ENCODE results near the gene HOXA2. TPM values are rescaled to one million over a fixed set of nuclear protein-coding genes. Genes with fewer than 3 reads are reported as not detected.
A peak's percentile ranks its signal among the peaks of the same experiment; 100 is the strongest.

HOXA2 gene
- total RNA-seq, 1 donor from 2014 or later, result 0.69 TPM

DNA sequence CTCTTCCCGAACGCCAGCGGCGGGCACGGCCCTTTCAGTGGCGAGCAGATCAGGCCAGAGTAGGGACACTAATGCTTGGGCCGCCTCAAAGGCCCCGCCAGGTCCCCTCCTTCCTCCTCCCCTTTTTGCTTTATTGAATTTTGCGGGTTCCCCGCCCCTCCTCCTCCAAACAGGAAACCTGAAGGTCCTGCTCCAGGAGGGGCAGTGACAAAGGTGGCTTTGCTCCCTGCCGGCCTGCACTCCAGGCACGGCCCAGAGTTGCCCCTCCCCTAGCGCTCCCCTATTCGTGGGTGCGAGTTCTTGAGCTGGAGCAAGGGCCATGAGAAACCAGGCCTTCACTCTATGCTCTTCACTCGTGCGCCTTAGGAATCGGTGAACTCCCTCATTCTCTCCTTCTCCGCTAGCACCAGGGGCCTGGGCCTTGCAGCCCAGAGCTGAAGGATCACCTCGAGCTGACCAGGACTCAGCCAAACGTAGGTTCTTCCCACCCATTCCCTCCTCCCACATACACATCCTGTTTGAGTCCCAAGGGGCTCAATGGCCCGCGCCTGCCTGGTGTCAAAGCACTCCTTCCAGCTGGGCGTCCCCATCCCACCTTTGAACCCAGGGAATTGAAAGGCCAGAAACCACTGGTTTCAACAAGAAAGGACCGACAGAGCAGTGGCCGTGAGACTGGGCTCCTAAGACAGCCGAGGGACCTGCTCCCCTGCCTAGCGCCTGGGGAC is 45.7 kb upstream of the HOXA2 start:
- TF ChIP-seq, protein P1, sequence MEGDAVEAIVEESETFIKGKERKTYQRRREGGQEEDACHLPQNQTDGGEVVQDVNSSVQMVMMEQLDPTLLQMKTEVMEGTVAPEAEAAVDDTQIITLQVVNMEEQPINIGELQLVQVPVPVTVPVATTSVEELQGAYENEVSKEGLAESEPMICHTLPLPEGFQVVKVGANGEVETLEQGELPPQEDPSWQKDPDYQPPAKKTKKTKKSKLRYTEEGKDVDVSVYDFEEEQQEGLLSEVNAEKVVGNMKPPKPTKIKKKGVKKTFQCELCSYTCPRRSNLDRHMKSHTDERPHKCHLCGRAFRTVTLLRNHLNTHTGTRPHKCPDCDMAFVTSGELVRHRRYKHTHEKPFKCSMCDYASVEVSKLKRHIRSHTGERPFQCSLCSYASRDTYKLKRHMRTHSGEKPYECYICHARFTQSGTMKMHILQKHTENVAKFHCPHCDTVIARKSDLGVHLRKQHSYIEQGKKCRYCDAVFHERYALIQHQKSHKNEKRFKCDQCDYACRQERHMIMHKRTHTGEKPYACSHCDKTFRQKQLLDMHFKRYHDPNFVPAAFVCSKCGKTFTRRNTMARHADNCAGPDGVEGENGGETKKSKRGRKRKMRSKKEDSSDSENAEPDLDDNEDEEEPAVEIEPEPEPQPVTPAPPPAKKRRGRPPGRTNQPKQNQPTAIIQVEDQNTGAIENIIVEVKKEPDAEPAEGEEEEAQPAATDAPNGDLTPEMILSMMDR (conservative IDR thresholded peaks at IDR 0.05; ENCODE audit: low read depth, low read length), result no peak
- DNase-seq (ENCODE audit: low read depth), result no peak
- peak overlapping the region; percentile 75 for H3K4me3 ChIP-seq (ENCODE audit: low read depth, low read length)

DNA sequence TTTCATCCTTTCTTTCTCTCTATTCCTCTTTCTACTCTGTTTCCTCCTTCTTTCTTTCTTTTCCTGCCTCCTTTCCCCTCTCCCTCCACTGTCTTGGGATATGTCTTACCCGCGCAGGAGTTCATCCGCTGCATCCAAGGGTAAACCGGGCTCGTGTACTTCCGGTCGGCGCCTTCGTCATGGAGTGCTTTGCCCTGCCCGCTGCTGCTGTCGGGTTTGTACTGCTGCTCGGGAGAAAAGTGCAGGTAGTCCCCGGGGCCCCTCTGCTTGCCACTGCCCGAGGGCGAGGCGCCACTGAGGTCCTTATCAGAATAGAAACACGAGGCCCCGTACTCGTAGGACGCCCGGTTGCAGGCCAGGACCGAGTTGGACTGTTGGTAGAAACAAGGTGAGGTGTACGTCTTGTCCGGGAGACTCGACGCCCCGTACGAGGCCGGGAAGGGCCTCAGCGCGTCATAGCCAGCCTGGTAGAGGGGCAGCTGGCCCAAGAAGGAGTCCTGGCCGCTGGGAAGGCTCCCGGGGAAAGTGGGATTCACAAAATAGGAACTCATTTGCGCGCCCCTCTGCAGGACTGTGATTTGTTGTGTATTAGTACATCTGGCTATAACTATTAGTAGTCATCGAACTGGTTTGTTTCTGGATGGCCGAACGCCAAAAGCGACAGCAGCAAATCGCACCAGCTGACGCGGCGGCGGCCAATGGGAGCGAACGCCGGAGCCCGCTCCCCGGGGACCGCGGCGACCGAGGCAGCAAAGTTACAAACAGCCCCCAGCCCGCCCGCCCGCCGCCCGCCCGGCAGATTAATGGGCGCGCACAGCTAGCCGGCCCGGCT is 44.9 kb upstream of the HOXA2 start, which contains the start of gene HOXA6:
Gene HOXA6, minus strand, starts transcription at position 576 of the 832 bp plus-strand sequence. Its CDS starts 25 bp downstream, at position 551.
- no peak for DNase-seq (ENCODE audit: low read depth)
- peak within 1 kb of the TSS; percentile 75 for H3K4me3 ChIP-seq (ENCODE audit: low read depth, low read length)
- TF ChIP-seq, protein P1 (conservative IDR thresholded peaks at IDR 0.05; ENCODE audit: low read depth, low read length), result no peak

DNA sequence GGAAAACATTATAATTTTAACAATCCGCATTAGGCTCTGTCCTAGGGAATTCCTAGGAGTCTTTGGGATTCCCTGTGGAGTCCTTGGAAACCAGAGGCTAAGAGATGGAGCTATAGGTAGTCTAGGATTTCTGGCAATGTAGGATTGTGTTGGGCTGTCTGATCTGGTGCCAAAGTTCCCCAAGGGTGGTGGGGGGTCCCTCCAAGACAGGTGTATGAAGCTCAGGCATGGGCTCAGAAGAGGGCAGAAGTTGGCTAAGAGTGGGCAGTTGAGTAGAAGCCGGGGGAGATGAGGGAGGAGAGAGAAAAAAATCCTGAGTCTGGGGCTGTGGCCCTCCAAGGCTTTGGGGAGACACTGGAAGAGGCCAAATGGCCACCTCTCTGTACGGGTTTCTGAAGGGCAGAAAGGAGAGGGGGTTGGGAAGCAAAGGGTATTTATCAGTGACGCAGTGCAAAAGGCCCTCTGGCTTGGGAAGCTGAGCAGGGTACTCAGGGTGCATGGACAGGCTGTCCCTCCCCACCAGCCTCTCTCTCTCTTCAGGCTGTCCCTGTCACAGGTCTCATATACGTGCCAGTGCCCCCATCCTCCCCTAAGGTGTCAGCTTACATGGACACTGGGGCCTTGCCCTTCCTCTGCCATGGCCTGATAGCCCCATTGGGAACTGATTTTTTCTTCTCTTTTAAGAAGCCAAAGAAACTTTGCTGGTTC is 44.2 kb upstream of the HOXA2 start:
- peak overlapping the region; percentile 75 for H3K4me3 ChIP-seq (ENCODE audit: low read depth, low read length)
- TF ChIP-seq, protein P1 (conservative IDR thresholded peaks at IDR 0.05; ENCODE audit: low read depth, low read length), result no peak
- DNase-seq (ENCODE audit: low read depth), result no peak

DNA sequence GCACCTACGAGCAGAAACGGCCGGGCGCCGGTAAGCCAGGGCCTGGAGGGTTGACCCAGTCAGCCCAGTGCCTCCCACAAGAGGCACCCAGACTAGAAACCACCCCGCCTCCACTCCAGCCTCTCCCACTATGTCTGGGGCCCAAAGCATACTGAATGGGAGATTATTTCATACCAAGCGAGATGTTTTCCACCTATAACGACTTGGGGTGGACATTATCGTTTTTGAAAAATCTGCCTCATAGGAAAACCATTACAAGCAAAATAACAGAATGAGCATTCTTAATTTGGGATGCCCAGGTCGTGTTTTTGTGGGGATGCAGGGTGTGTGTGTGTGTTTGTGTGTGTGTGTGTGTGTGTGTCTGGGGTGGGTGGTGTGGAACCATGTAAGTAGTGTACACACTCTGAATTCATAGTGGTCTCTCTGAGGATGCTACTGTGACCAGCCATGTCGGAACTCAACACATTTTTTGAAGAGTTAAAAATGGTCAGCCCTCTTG is 43.5 kb upstream of the HOXA2 start:
- no peak for DNase-seq (ENCODE audit: low read depth)
- TF ChIP-seq, protein P1 (conservative IDR thresholded peaks at IDR 0.05; ENCODE audit: low read depth, low read length), result no peak
- peak overlapping the region; percentile 75 for H3K4me3 ChIP-seq (ENCODE audit: low read depth, low read length)

DNA sequence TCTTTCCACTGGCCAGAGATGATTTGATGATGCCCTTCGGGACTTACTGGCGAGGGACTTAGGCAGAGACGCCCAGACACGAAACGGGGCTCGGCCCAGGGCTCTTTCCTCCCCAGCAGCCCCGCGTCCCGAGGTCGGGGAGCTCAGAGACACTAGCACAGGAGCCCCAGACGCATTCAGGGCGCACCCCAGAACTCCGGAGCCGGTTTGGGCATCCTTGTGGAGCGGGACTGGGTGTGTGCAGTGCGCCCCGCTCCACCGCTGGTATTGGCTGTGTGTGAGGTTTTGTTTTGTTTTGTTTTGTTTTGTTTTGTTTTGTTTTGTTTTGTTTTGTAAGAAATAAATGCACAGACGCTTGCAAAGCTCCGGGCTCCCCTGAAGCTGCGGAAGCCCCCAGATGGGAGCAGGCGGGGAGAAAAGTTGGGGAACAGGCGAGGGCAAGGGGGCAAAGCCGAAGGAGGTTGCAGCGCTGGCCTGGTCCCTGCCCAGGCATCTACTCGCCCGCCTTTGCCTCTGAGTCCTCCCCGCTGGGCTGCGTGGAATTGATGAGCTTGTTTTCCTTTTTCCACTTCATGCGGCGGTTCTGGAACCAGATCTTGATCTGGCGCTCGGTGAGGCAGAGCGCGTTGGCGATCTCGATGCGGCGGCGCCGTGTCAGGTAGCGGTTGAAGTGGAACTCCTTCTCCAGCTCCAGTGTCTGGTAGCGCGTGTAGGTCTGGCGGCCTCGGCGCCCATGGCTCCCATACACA is 42.9 kb upstream of the HOXA2 start:
- H3K4me3 ChIP-seq (ENCODE audit: low read depth, low read length), result peak overlapping the region; percentile 75
- TF ChIP-seq, protein P1 (conservative IDR thresholded peaks at IDR 0.05; ENCODE audit: low read depth, low read length), result no peak
- no peak for DNase-seq (ENCODE audit: low read depth)

DNA sequence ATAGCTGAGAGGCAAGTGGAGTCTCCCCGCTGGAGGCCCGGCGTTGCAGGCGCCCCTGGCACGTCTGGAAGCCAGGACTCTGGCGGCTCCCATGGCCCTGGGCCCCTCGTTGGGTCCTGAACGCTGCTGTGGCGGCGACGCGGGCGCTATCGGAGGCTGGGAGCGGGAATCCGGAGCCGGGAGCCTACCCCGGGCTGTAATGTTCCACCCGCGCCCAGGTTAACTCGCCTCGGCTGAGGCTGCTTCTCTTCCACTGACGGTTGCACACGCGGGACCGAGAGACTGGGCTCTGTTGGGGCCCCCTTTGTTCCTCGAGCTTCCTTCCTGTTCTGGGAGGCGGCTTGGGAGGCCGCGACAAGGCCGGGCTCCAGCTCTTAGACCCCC is 42.3 kb upstream of the HOXA2 start:
- no peak for DNase-seq (ENCODE audit: low read depth)
- peak overlapping the region; percentile 75 for H3K4me3 ChIP-seq (ENCODE audit: low read depth, low read length)
- TF ChIP-seq, protein P1 (conservative IDR thresholded peaks at IDR 0.05; ENCODE audit: low read depth, low read length), result no peak

Data from epithelial cell of proximal tubule (primary cell).